ENCODE results near the gene NRXN2. TPM values are rescaled to one million over a fixed set of nuclear protein-coding genes. Genes with fewer than 3 reads are reported as not detected.

NRXN2 gene
- total and polyA plus RNA-seq, 2 experiments from 2014 or later, result 1.1 to 5.6 TPM

DNA sequence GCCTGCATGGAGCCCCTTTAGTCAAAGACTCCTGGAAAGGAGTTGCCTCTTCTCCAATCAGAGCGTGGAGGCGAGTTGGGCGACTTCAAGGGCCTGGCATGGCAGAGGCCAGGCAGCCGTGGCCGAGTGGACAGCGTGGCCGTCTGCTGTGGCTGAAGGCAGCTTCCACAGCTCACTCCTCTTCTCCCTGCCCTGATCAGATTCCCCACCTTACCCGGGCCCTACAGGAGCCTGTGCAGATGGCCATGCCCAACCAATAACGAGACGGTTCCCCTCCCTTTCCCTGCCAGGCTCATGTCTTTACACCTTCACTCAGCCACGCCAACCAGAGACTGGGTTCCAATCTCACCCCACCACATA lies 152.0 kb downstream of the NRXN2 start:
- Histone ChIP-seq H3K36me3 (ENCODE audit: low read depth) (no peaks in the 10 kb centered on the region), H3K4me3 (no peak overlapping the region), H3F3A (ENCODE audit: insufficient read depth) (no peaks in the 10 kb centered on the region), H3K9me2 (ENCODE audit: insufficient read depth) (no peaks in the 10 kb centered on the region), H4K20me1 (ENCODE audit: insufficient read depth) (no peaks in the 10 kb centered on the region), H3K4me2 (ENCODE audit: unreplicated experiment) (no peak overlapping the region), H3K9me3 (ENCODE audit: low read depth) (no peaks in the 10 kb centered on the region), H3K79me2 (ENCODE audit: insufficient read depth) (no peaks in the 10 kb centered on the region), H2AFZ (no peak overlapping the region), H3K4me1 (ENCODE audit: insufficient read depth) (no peaks in the 10 kb centered on the region), H3K27me3 (replicated peaks; ENCODE audit: insufficient read depth) (peaks cover 24% of the 10 kb centered on the region), H3K27ac (no peak overlapping the region), H3K9ac (no peak overlapping the region)
- no peak for DNase-seq
- TF ChIP-seq EZH2 (IDR thresholded peaks at IDR 0.05; ENCODE audit: insufficient read depth, poor library complexity, severe bottlenecking) (no peak), EZH2phosphoT487 (IDR thresholded peaks at IDR 0.05; ENCODE audit: insufficient read depth, low read depth) (no peak)
- in situ Hi-C loops (cut with MboI), result no loop called here
- 82 to 90% methylated on average over 11 of the region's 11 CpGs for WGBS, 2 experiments (ENCODE audit: low coverage in 1 of 2, low lambda C conversion rate in 2 of 2, missing lambda C conversion rate in 2 of 2)

DNA sequence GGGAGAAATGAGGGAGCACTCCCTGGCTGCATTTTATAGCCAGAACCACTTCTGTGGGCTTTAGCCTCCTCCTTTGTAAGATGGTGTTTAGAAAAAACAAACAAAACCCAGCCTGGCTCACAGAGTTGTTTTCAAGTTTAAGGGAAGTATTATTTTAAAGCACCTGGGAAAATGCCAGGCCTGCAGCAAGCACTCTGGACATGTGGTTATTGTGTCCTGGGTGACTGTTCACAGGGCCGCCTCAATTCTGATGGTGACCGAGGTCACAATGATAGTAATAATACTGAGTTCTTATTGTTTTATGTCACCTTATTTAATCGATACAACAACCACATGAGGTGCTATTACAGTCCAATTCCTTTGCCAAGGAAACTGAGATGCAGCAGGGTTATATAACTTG lies 152.7 kb downstream of the NRXN2 start:
- in situ Hi-C loops (cut with MboI), result no loop called here
- Histone ChIP-seq H3K4me2 (ENCODE audit: unreplicated experiment) (no peak overlapping the region), H3K9me3 (ENCODE audit: low read depth) (no peaks in the 10 kb centered on the region), H3K27me3 (replicated peaks; ENCODE audit: insufficient read depth) (peaks cover 24% of the 10 kb centered on the region), H3K36me3 (ENCODE audit: low read depth) (no peaks in the 10 kb centered on the region), H3K4me3 (no peak overlapping the region), H3K79me2 (ENCODE audit: insufficient read depth) (no peaks in the 10 kb centered on the region), H3K27ac (no peak overlapping the region), H2AFZ (no peak overlapping the region), H3K4me1 (ENCODE audit: insufficient read depth) (no peaks in the 10 kb centered on the region), H3F3A (ENCODE audit: insufficient read depth) (no peaks in the 10 kb centered on the region), H3K9me2 (ENCODE audit: insufficient read depth) (no peaks in the 10 kb centered on the region), H3K9ac (no peak overlapping the region), H4K20me1 (ENCODE audit: insufficient read depth) (no peaks in the 10 kb centered on the region)
- no peak for DNase-seq
- TF ChIP-seq EZH2phosphoT487 (IDR thresholded peaks at IDR 0.05; ENCODE audit: insufficient read depth, low read depth) (no peak), EZH2 (IDR thresholded peaks at IDR 0.05; ENCODE audit: insufficient read depth, poor library complexity, severe bottlenecking) (no peak)
- 77 to 80% methylated on average over 3 of the region's 3 CpGs for WGBS, 2 experiments (ENCODE audit: low coverage in 1 of 2, low lambda C conversion rate in 2 of 2, missing lambda C conversion rate in 2 of 2)

GRCh38 chr11:64569300-64569970 lies 153.6 kb downstream of the NRXN2 start:
- no peak overlapping the region for H3K4me2 ChIP-seq (ENCODE audit: unreplicated experiment)
- no peaks in the 10 kb centered on the region for H3K9me2 ChIP-seq (ENCODE audit: insufficient read depth)
- WGBS, 2 experiments (ENCODE audit: low coverage in 1 of 2, low lambda C conversion rate in 2 of 2, missing lambda C conversion rate in 2 of 2), result 76% methylated on average over 6 to 8 of the region's 8 CpGs
- in situ Hi-C loops (cut with MboI), result no loop called here
- no peak overlapping the region for H3K4me3 ChIP-seq
- H3K4me1 ChIP-seq (ENCODE audit: insufficient read depth), result no peaks in the 10 kb centered on the region
- TF ChIP-seq EZH2phosphoT487 (IDR thresholded peaks at IDR 0.05; ENCODE audit: insufficient read depth, low read depth) (no peak), EZH2 (IDR thresholded peaks at IDR 0.05; ENCODE audit: insufficient read depth, poor library complexity, severe bottlenecking) (no peak)
- H2AFZ ChIP-seq, result no peak overlapping the region
- no peak overlapping the region for H3K9ac ChIP-seq
- H3K36me3 ChIP-seq (ENCODE audit: low read depth), result no peaks in the 10 kb centered on the region
- H3K27ac ChIP-seq, result no peak overlapping the region
- H3K79me2 ChIP-seq (ENCODE audit: insufficient read depth), result no peaks in the 10 kb centered on the region
- H3K9me3 ChIP-seq (ENCODE audit: low read depth), result no peaks in the 10 kb centered on the region
- H3K27me3 ChIP-seq (replicated peaks; ENCODE audit: insufficient read depth), result peaks cover 17% of the 10 kb centered on the region
- no peaks in the 10 kb centered on the region for H4K20me1 ChIP-seq (ENCODE audit: insufficient read depth)
- DNase-seq, result no peak
- H3F3A ChIP-seq (ENCODE audit: insufficient read depth), result no peaks in the 10 kb centered on the region

- in situ Hi-C loops (cut with MboI), result no loop called here
Observed at GRCh38 chr11:64568584-64569140, 154.3 kb downstream of the NRXN2 start.

More at GRCh38 chr11:64568584-64569140, 154.3 kb downstream of the NRXN2 start:
- Histone ChIP-seq H3K36me3 (ENCODE audit: low read depth) (no peaks in the 10 kb centered on the region), H4K20me1 (ENCODE audit: insufficient read depth) (no peaks in the 10 kb centered on the region), H2AFZ (no peak overlapping the region), H3K4me3 (no peak overlapping the region), H3K27ac (no peak overlapping the region), H3K9me3 (ENCODE audit: low read depth) (no peaks in the 10 kb centered on the region), H3K9me2 (ENCODE audit: insufficient read depth) (no peaks in the 10 kb centered on the region), H3K27me3 (replicated peaks; ENCODE audit: insufficient read depth) (peaks cover 9% of the 10 kb centered on the region), H3K4me2 (ENCODE audit: unreplicated experiment) (no peak overlapping the region), H3K4me1 (ENCODE audit: insufficient read depth) (no peaks in the 10 kb centered on the region), H3K79me2 (ENCODE audit: insufficient read depth) (no peaks in the 10 kb centered on the region), H3F3A (ENCODE audit: insufficient read depth) (no peaks in the 10 kb centered on the region), H3K9ac (no peak overlapping the region)
- WGBS, 2 experiments (ENCODE audit: low coverage in 1 of 2, low lambda C conversion rate in 2 of 2, missing lambda C conversion rate in 2 of 2), result 69 to 73% methylated on average over 8 of the region's 8 CpGs
- no peak for TF ChIP-seq EZH2phosphoT487 (IDR thresholded peaks at IDR 0.05; ENCODE audit: insufficient read depth, low read depth)
- TF ChIP-seq EZH2 (IDR thresholded peaks at IDR 0.05; ENCODE audit: insufficient read depth, poor library complexity, severe bottlenecking), result no peak
- no peak for DNase-seq

Data from GM23248 (cell line).